Measurements from ENCODE around the gene VILL. TPM values are rescaled to one million over a fixed set of nuclear protein-coding genes. Genes with fewer than 3 reads are reported as not detected.

Gene VILL
- polyA plus RNA-seq, 1 of the 3 experiments (the other 2 are of a cell fraction): 8.8 TPM

- Histone ChIP-seq H4K20me1 (ENCODE audit: insufficient read depth) (no peaks in the 10 kb centered on the region), H3K36me3 (replicated peaks in 1 of 2; ENCODE audit: control insufficient read depth in 1 of 2, insufficient read depth in 2 of 2, low read length in 1 of 2) (peaks cover 11 to 12% of the 10 kb centered on the region in 2 experiments), H2AFZ (ENCODE audit: low read depth) (no peak overlapping the region), H3K4me2 (no peak overlapping the region), H3K4me1 (ENCODE audit: control insufficient read depth in 1 of 2, insufficient read depth in 2 of 2, low read depth in 1 of 2, low read length in 1 of 2) (peaks cover 15 to 18% of the 10 kb centered on the region in 2 experiments; a peak in 3 of 4 replicates), H3K79me2 (ENCODE audit: insufficient read depth) (0 out of 2 replicates have a peak, but pooled peaks cover 5% of the 10 kb centered on the region), H3K4me3 (ENCODE audit: low read depth in 2 of 2, low read length in 1 of 2) (no peak overlapping the region), H3K27ac (ENCODE audit: low read depth in 2 of 2, low read length in 1 of 2) (no peak overlapping the region), H3K9ac (no peak overlapping the region), H3F3A (replicated peaks; ENCODE audit: insufficient read depth) (peaks cover 5% of the 10 kb centered on the region), H3K9me3 (no peaks in the 10 kb centered on the region), H3K27me3 (ENCODE audit: insufficient read depth) (no peaks in the 10 kb centered on the region), H3K9me2 (no peaks in the 10 kb centered on the region)
- no peak for DNase-seq
- TF ChIP-seq USF1 (IDR thresholded peaks at IDR 0.05; ENCODE audit: borderline replicate concordance, low read depth) (no peak), JUND (IDR thresholded peaks at IDR 0.05) (no peak), POLR2AphosphoS5 (IDR thresholded peaks at IDR 0.05; ENCODE audit: low read depth, low read length) (no peak), CHD2 (IDR thresholded peaks at IDR 0.05; ENCODE audit: low read length, partially characterized antibody) (no peak), CTCF (IDR thresholded peaks at IDR 0.05) (no peak), MEF2A (IDR thresholded peaks at IDR 0.05; ENCODE audit: borderline replicate concordance, low read depth) (no peak), REST (IDR thresholded peaks at IDR 0.05; ENCODE audit: low read depth, low read length) (no peak)
- WGBS (ENCODE audit: low lambda C conversion rate): 98% methylated on average over 3 of the region's 3 CpGs
- ChIA-PET CTCF (interaction anchor here (0.7 to 5.3 kb wide), 4 partner anchors 9 to 33 kb away, joined by 4 to 31 read pairs (median 8); no protein-coding TSS in a partner anchor), POLR2A (no interaction called here)
Observed at GRCh38 chr3:37964146-37964545, 26.4 kb upstream of the VILL start.

- no peak overlapping the region for H3K4me3 ChIP-seq (ENCODE audit: low read depth in 2 of 2, low read length in 1 of 2)
- H3K36me3 ChIP-seq (replicated peaks in 1 of 2; ENCODE audit: control insufficient read depth in 1 of 2, insufficient read depth in 2 of 2, low read length in 1 of 2): peaks cover 5 to 14% of the 10 kb centered on the region in 2 experiments
- no peak overlapping the region for H3K9ac ChIP-seq
- H3K27me3 ChIP-seq (ENCODE audit: insufficient read depth): no peaks in the 10 kb centered on the region
- no peak for TF ChIP-seq ZBTB33 (IDR thresholded peaks at IDR 0.05; ENCODE audit: borderline replicate concordance, low read depth)
- no peak for TF ChIP-seq SIN3A (IDR thresholded peaks at IDR 0.05; ENCODE audit: borderline replicate concordance, low read depth, low read length)
- no peak for TF ChIP-seq IRF3 (IDR thresholded peaks at IDR 0.05; ENCODE audit: low read depth, low read length)
- TF ChIP-seq POLR2AphosphoS5 (IDR thresholded peaks at IDR 0.05; ENCODE audit: low read depth, low read length): no peak
- TF ChIP-seq GATA2 (CRISPR knock-in tag; IDR thresholded peaks at IDR 0.05): no peak
- TF ChIP-seq EP300 (IDR thresholded peaks at IDR 0.05; ENCODE audit: borderline replicate concordance in 1 of 2, low read depth in 1 of 2, low read length in 1 of 2): no peak
- no peak for TF ChIP-seq NRF1 (IDR thresholded peaks at IDR 0.05; ENCODE audit: low read depth, low read length)
- no peak for TF ChIP-seq JUND (IDR thresholded peaks at IDR 0.05)
- TF ChIP-seq TAF1 (IDR thresholded peaks at IDR 0.05; ENCODE audit: borderline replicate concordance, low read depth, low read length): no peak
- TF ChIP-seq FOXJ3 (CRISPR knock-in tag; IDR thresholded peaks at IDR 0.05): no peak
- TF ChIP-seq RFX5 (IDR thresholded peaks at IDR 0.05; ENCODE audit: low read length): no peak
- TF ChIP-seq TEAD4 (IDR thresholded peaks at IDR 0.05; ENCODE audit: borderline replicate concordance, insufficient read depth): no peak
- H2AFZ ChIP-seq (ENCODE audit: low read depth): no peak overlapping the region
- DNase-seq: no peak
- WGBS (ENCODE audit: low lambda C conversion rate): 80% methylated on average over 1 of the region's 1 CpG
- CTCF ChIA-PET: interaction anchor here (0.9 to 5.3 kb wide), 5 partner anchors 11 to 100 kb away, joined by 3 to 31 read pairs (median 9); no protein-coding TSS in a partner anchor
- H3K4me1 ChIP-seq (ENCODE audit: control insufficient read depth in 1 of 2, insufficient read depth in 2 of 2, low read depth in 1 of 2, low read length in 1 of 2): peaks cover 15 to 18% of the 10 kb centered on the region in 2 experiments; a peak in 3 of 4 replicates
- H3F3A ChIP-seq (replicated peaks; ENCODE audit: insufficient read depth): peaks cover 5% of the 10 kb centered on the region
- POLR2A ChIA-PET: no interaction called here
- no peaks in the 10 kb centered on the region for H4K20me1 ChIP-seq (ENCODE audit: insufficient read depth)
- H3K79me2 ChIP-seq (ENCODE audit: insufficient read depth): 0 out of 2 replicates have a peak, but pooled peaks cover 2% of the 10 kb centered on the region
- no peaks in the 10 kb centered on the region for H3K9me3 ChIP-seq
- no peak overlapping the region for H3K4me2 ChIP-seq
- H3K9me2 ChIP-seq: no peaks in the 10 kb centered on the region
- H3K27ac ChIP-seq (ENCODE audit: low read depth in 2 of 2, low read length in 1 of 2): no peak overlapping the region
Observed at GRCh38 chr3:37964716-37965115, 25.9 kb upstream of the VILL start.

Data from SK-N-SH (cell line).